ENCODE measurements around the gene IMPDH2. TPM values are rescaled to one million over a fixed set of nuclear protein-coding genes. Genes with fewer than 3 reads are reported as not detected.

The IMPDH2 gene
- 55.4 and 63.7 TPM in 2 replicates for total RNA-seq (2013; cell fraction: nucleolus; rRNA removed)
- 372 and 393 TPM in 2 replicates for total RNA-seq (2014; rRNA removed)
- total RNA-seq (2014; rRNA removed; fragmentation: Illumina TruSeq; extraction: Trizol): 334 and 349 TPM in 2 replicates
- total RNA-seq (2021): 308 and 317 TPM in 2 replicates
- 134 TPM for polyA plus RNA-seq (2011; ENCODE audit: low read depth)
- polyA plus RNA-seq (2011; rRNA removed): 152 and 190 TPM in 2 replicates
- polyA plus RNA-seq (2011; cell fraction: cytosol; rRNA removed): 208 and 253 TPM in 2 replicates
- 262 and 292 TPM in 2 replicates for polyA plus RNA-seq (2011; cell fraction: nucleus; rRNA removed)
- polyA plus RNA-seq (2012): 207 and 239 TPM in 2 replicates
- polyA plus RNA-seq (2014; fragmentation: Illumina TruSeq; extraction: Trizol): 293 and 341 TPM in 2 replicates
- polyA plus RNA-seq (2014; fragmentation: Nextera tagmentation; extraction: Ambion mirVana): 100 to 1,000 TPM; 386 to 424 TPM
- polyA plus RNA-seq (2014; rRNA removed): 354 and 382 TPM in 2 replicates
- 100 to 1,000 TPM; 229 to 255 TPM for polyA plus RNA-seq (2016; fragmentation: Nextera tagmentation; extraction: Ambion mirVana)
- polyA minus RNA-seq (2011; rRNA and poly(A)+ RNA removed): 372 and 405 TPM in 2 replicates
- polyA minus RNA-seq (2011; cell fraction: cytosol; rRNA and poly(A)+ RNA removed): 143 and 161 TPM in 2 replicates
- polyA minus RNA-seq (2011; cell fraction: nucleus; rRNA and poly(A)+ RNA removed): 90.9 and 128 TPM in 2 replicates
- percentile 84 among the genes with signal in this experiment for Bru-seq, nascent RNA
- BruChase-seq, experiment 1, labeled RNA remaining after a 6-hour chase: percentile 94 among the genes with signal in this experiment
- BruChase-seq, experiment 2, labeled RNA remaining after a 2-hour chase: percentile 88 among the genes with signal in this experiment
- long read RNA-seq, experiment 1, transcript IMPDH2-201 (14 exons, 1,643 nt): major isoform, 257 of 281 reads
- long read RNA-seq, experiment 1, partial matches to known transcripts: 6 of 281 reads
- long read RNA-seq, experiment 1, other reads (novel, unspliced or antisense): 18 of 281 reads
- long read RNA-seq, experiment 2, transcript IMPDH2-201 (14 exons, 1,643 nt): major isoform, 622 of 754 reads
- long read RNA-seq, experiment 2, partial matches to known transcripts: 47 of 754 reads
- long read RNA-seq, experiment 2, other reads (novel, unspliced or antisense): 85 of 754 reads

GRCh38 chr3:49028673-49029562, at the start of gene IMPDH2:
IMPDH2 (minus strand) TSS chr3:49029398; CDS start chr3:49029350, 48 bp downstream.
- Histone ChIP-seq H3K4me3 (peak within 1 kb of the TSS; percentile 79), H3K79me2 (ENCODE audit: control insufficient read depth, insufficient read depth, low read length) (peaks cover 33% of the 10 kb centered on the region), H4K20me1 (ENCODE audit: control insufficient read depth, insufficient read depth) (no peaks in the 10 kb centered on the region), H3K9me3 (replicated peaks; ENCODE audit: control insufficient read depth, insufficient read depth, low read length) (no peaks in the 10 kb centered on the region), H3K36me3 (ENCODE audit: control insufficient read depth in 2 of 2, insufficient read depth in 2 of 2, low read length in 1 of 2) (peaks cover 38 to 46% of the 10 kb centered on the region in 2 experiments), H2AFZ (ENCODE audit: control insufficient read depth, low read depth, low read length) (peak within 1 kb of the TSS; percentile 44), H3K27ac (ENCODE audit: control insufficient read depth, insufficient read depth) (peak within 1 kb of the TSS; percentile 76), H3K27me3 (replicated peaks in 1 of 2; ENCODE audit: control insufficient read depth in 2 of 2, insufficient read depth in 2 of 2, low read length in 1 of 2) (no peaks in the 10 kb centered on the region), H3K4me1 (ENCODE audit: control insufficient read depth, insufficient read depth, low read length) (peaks cover 13% of the 10 kb centered on the region), H3K4me2 (ENCODE audit: control insufficient read depth, insufficient read depth) (peak within 1 kb of the TSS; percentile 65), H3K9ac (ENCODE audit: control insufficient read depth, insufficient read depth, low read length) (peak within 1 kb of the TSS; percentile 90)
- POLR2A ChIA-PET: interaction anchor here (0.6 to 2.3 kb wide), 8 partner anchors 9 to 777 kb away, joined by 3 to 27 read pairs (median 8); partner anchors contain the start of genes DALRD3, P4HTM, QRICH1 and WDR6
- DNase-seq (ENCODE audit: low read depth, low spot score): peak; percentile 79
- CTCF ChIA-PET: interaction anchor here (0.6 to 2.3 kb wide), 14 partner anchors 8 to 457 kb away, joined by 3 to 45 read pairs (median 4); partner anchors contain the start of genes P4HTM, QRICH1 and WDR6
- peak; percentile 81 for FAIRE-seq
- intact Hi-C loops (cut with micrococcal nuclease; ENCODE audit: unreplicated experiment) (loop anchor here (2.0 to 10.0 kb wide), 3 partner anchors 66 to 646 kb away; partner anchors contain the start of genes APEH, QRICH1 and USP4), in situ Hi-C loops (cut with MboI) (no loop called here)
- RAD21 ChIA-PET (ENCODE audit: unreplicated experiment): interaction anchor here (0.7 to 2.3 kb wide), 8 partner anchors 9 to 313 kb away, joined by 3 to 32 read pairs (median 4); partner anchors contain the start of genes DALRD3, P4HTM, QRICH1 and WDR6
- BruUV-seq (replicated peaks): TSS peak; percentile 72
- SMC1A ChIA-PET (ENCODE audit: uncharacterized antibody, unreplicated experiment): interaction anchor here (0.7 to 1.5 kb wide), 10 partner anchors 9 to 420 kb away, joined by 3 to 6 read pairs (median 4); partner anchors contain the start of gene WDR6
- peak; percentile 92 for ATAC-seq
- under 1% methylated on average over 55 of the region's 55 CpGs for WGBS (ENCODE audit: insufficient coverage, insufficient replicate concordance, low lambda C conversion rate, missing lambda C conversion rate)
- TF ChIP-seq RELB (IDR thresholded peaks at IDR 0.05; ENCODE audit: low read depth): peak; percentile 32; the same call in 1 of the 2 replicates
- peak; percentile 97 for TF ChIP-seq CREM (IDR thresholded peaks at IDR 0.05; ENCODE audit: low read depth)
- TF ChIP-seq BACH1 (IDR thresholded peaks at IDR 0.05; ENCODE audit: borderline replicate concordance): peak; percentile 97
- TF ChIP-seq EGR1 (IDR thresholded peaks at IDR 0.05; ENCODE audit: borderline replicate concordance in 1 of 2, low read depth in 2 of 2, low read length in 2 of 2): peak in 1 of 2 experiments; percentile 91; a peak in 2 of 3 replicates
- TF ChIP-seq SUPT20H (IDR thresholded peaks at IDR 0.05; ENCODE audit: borderline replicate concordance, control insufficient read depth, low read depth, low read length): no peak
- TF ChIP-seq ATF3 (IDR thresholded peaks at IDR 0.05; ENCODE audit: borderline replicate concordance, extremely low read depth, low read depth, low read length): no peak
- TF ChIP-seq SMARCA5 (IDR thresholded peaks at IDR 0.05): peak; percentile 22; the same call in 1 of the 2 replicates
- peak; percentile 32 for TF ChIP-seq SP1 (IDR thresholded peaks at IDR 0.05; ENCODE audit: low read depth, low read length)
- TF ChIP-seq BCL3 (IDR thresholded peaks at IDR 0.05; ENCODE audit: borderline replicate concordance, insufficient read depth, low read depth, low read length, poor library complexity, severe bottlenecking): peak; percentile 97
- TF ChIP-seq MEF2B (IDR thresholded peaks at IDR 0.05; ENCODE audit: partially characterized antibody, poor library complexity, severe bottlenecking): no peak
- peak; percentile 47; the same call in 1 of the 2 replicates for TF ChIP-seq E2F4 (IDR thresholded peaks at IDR 0.05; ENCODE audit: low read depth, low read length)

Data from GM12878 (cell line).